ENCODE data around the gene MTRF1. TPM values are rescaled to one million over a fixed set of nuclear protein-coding genes. Genes with fewer than 3 reads are reported as not detected.
"Not testable (repeated sequence)": the region's sequence is repeated elsewhere in the genome, so short reads cannot be mapped to it uniquely, and the experiment has no call there.

Gene MTRF1
- polyA plus RNA-seq, 2 of the 4 experiments (the other 2 are of a cell fraction): 9.1 to 16.1 TPM

DNA sequence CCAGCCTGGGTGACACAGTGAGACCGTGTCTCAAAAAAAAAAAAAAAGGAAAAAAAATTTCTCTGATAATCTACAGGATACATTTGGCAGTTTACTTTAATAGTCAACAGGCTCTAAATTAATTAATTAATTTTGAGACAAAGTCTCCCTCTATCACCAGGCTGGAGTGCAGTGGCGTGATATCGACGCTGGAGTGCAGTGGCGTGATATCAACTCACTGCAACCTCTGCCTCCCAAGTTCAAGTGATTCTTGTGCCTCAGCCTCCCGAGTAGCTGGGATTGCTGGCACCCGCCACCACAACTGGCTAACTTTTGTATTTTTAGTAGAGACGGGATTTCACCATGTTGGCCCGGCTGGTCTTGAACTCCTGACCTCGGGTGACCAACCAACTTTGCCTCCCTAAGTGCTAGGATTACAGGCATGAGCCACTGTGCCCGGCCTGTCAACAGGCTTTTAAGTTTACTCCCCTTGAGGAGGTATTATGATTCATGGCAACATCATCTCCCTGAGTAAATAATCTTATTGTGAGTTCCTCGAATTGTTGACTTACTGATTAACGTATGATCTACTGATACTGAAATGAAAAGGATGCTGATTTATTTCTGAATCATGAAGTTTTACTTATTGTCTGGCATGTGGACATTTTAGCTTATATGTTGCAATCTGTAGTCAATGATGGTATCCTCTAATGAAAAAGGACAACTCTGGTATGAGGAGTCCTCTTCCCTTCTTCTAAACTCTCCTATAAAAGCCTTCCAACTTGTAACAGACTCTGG, 21.3 kb upstream of the MTRF1 start (continued):
- TF ChIP-seq, protein P1, sequence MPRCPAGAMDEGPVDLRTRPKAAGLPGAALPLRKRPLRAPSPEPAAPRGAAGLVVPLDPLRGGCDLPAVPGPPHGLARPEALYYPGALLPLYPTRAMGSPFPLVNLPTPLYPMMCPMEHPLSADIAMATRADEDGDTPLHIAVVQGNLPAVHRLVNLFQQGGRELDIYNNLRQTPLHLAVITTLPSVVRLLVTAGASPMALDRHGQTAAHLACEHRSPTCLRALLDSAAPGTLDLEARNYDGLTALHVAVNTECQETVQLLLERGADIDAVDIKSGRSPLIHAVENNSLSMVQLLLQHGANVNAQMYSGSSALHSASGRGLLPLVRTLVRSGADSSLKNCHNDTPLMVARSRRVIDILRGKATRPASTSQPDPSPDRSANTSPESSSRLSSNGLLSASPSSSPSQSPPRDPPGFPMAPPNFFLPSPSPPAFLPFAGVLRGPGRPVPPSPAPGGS (IDR thresholded peaks at IDR 0.05): peak; percentile 80; the same call in 2 of the 3 replicates
- TF ChIP-seq, protein P2, sequence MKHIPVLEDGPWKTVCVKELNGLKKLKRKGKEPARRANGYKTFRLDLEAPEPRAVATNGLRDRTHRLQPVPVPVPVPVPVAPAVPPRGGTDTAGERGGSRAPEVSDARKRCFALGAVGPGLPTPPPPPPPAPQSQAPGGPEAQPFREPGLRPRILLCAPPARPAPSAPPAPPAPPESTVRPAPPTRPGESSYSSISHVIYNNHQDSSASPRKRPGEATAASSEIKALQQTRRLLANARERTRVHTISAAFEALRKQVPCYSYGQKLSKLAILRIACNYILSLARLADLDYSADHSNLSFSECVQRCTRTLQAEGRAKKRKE (CRISPR knock-in tag; IDR thresholded peaks at IDR 0.05; ENCODE audit: low read depth): no peak
- TF ChIP-seq RFX5 (IDR thresholded peaks at IDR 0.05) (no peak), TP53 (CRISPR knock-in tag; IDR thresholded peaks at IDR 0.05) (no peak), CHD2 (IDR thresholded peaks at IDR 0.05; ENCODE audit: low read length, partially characterized antibody) (no peak), MAZ (IDR thresholded peaks at IDR 0.05; ENCODE audit: borderline replicate concordance, low read depth, low read length) (no peak), FOXS1 (CRISPR knock-in tag; IDR thresholded peaks at IDR 0.05) (no peak; the same call in 1 of the 2 replicates), ZC3H11A (IDR thresholded peaks at IDR 0.05) (no peak), POLR2AphosphoS2 (conservative IDR thresholded peaks at IDR 0.05; ENCODE audit: low read length) (no peak), POLR2A (IDR thresholded peaks at IDR 0.05; ENCODE audit: low read length) (no peak), RAD21 (conservative IDR thresholded peaks at IDR 0.05 in 1 of 2, IDR thresholded peaks at IDR 0.05 in 1 of 2) (peak; percentile 14 to 20; a peak in 2 of 5 replicates), MYC (IDR thresholded peaks at IDR 0.05; ENCODE audit: borderline replicate concordance, low read length) (no peak), ZFP36 (IDR thresholded peaks at IDR 0.05; ENCODE audit: borderline replicate concordance, partially characterized antibody) (peak; percentile 53), SMC3 (IDR thresholded peaks at IDR 0.05) (no peak), TFCP2L1 (CRISPR knock-in tag; IDR thresholded peaks at IDR 0.05) (no peak), HOXA7 (CRISPR knock-in tag; IDR thresholded peaks at IDR 0.05) (no peak), EHMT2 (IDR thresholded peaks at IDR 0.05; ENCODE audit: low read depth) (no peak), RNF2 (IDR thresholded peaks at IDR 0.05; ENCODE audit: borderline replicate concordance, low read depth) (no peak), ESRRA (IDR thresholded peaks at IDR 0.05; ENCODE audit: borderline replicate concordance, low read length) (no peak), CHD4 (IDR thresholded peaks at IDR 0.05; ENCODE audit: borderline replicate concordance) (no peak), CEBPB (IDR thresholded peaks at IDR 0.05) (peak; percentile 93 to 98), RARB (CRISPR knock-in tag; IDR thresholded peaks at IDR 0.05) (peak; percentile 86; the same call in 1 of the 2 replicates)
- TF ChIP-seq, protein P3, sequence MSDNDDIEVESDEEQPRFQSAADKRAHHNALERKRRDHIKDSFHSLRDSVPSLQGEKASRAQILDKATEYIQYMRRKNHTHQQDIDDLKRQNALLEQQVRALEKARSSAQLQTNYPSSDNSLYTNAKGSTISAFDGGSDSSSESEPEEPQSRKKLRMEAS (IDR thresholded peaks at IDR 0.05): peak; percentile 57

DNA sequence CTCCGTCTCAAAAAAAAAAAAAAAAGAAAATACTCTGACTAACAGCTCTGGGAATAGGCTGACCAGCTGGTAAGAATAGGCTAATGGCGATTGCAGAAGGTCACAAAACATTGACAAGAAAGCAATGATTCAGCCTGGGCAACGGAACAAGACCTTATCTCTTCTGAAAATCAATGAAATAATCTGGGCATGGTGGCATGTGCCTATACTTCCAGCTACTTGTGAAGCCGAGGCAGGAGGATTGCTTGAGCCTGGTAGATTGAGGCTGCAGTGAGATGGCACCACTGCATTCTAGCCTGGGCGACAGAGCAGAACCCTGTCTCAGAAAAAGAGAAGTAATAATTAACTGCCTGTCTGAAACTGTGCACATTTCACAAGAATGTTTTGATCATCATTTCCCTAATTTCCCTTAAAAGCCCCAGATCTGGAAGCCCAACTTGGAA, 18.8 kb upstream of the MTRF1 start:
- no peak for FAIRE-seq
- 83% methylated on average over 5 of the region's 5 CpGs for WGBS (ENCODE audit: missing lambda C conversion rate)

DNA sequence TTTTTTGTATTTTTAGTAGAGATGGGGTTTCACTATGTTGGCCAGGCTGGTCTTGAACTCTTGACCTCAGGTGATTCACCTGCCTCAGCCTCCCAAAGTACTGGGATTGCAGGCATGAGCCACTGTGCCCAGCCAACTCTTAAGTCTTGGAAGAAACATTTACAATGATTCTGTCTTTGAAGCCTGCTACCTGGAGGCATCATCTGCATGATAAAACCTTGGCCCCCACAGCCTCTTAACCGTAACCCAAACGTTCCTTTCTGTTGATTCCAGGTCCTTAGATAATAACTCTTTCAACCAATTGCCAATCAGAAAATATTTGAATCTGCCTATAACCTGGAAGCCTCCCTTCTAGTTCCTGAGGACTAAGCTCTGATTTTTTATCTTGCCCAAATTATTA, 15.8 kb upstream of the MTRF1 start:
- H3K4me1 ChIP-seq; DNase-seq (ENCODE audit: low read depth in 1 of 2, low spot score in 1 of 2); CTCF ChIA-PET; H3K4me2 ChIP-seq; H3K9me3 ChIP-seq; FAIRE-seq; ATAC-seq; H3K4me3 ChIP-seq; H3K27ac ChIP-seq; POLR2A ChIA-PET: not testable (repeated sequence)
- 82% methylated on average over 2 of the region's 2 CpGs for WGBS (ENCODE audit: missing lambda C conversion rate)

More for the DNA sequence above, 18.8 kb upstream of the MTRF1 start:
- peaks cover 12% of the 10 kb centered on the region for H3K4me1 ChIP-seq
- no peak for ATAC-seq
- ChIA-PET POLR2A (no interaction called here), CTCF (no interaction called here)
- TF ChIP-seq NFE2L2 (conservative IDR thresholded peaks at IDR 0.05; ENCODE audit: low read length): no peak
- no peak for TF ChIP-seq POLR2A (IDR thresholded peaks at IDR 0.05; ENCODE audit: low read length)
- no peak for TF ChIP-seq CEBPB (IDR thresholded peaks at IDR 0.05)
- TF ChIP-seq, protein P4, sequence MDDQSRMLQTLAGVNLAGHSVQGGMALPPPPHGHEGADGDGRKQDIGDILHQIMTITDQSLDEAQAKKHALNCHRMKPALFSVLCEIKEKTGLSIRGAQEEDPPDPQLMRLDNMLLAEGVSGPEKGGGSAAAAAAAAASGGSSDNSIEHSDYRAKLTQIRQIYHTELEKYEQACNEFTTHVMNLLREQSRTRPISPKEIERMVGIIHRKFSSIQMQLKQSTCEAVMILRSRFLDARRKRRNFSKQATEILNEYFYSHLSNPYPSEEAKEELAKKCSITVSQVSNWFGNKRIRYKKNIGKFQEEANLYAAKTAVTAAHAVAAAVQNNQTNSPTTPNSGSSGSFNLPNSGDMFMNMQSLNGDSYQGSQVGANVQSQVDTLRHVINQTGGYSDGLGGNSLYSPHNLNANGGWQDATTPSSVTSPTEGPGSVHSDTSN (IDR thresholded peaks at IDR 0.05): no peak
- no peak for TF ChIP-seq MAFK (IDR thresholded peaks at IDR 0.05; ENCODE audit: partially characterized antibody)
- no peak for TF ChIP-seq JUN (IDR thresholded peaks at IDR 0.05)
- TF ChIP-seq ZC3H11A (IDR thresholded peaks at IDR 0.05): no peak
- no peak for TF ChIP-seq CBX8 (IDR thresholded peaks at IDR 0.05)
- TF ChIP-seq, protein P1 (IDR thresholded peaks at IDR 0.05): no peak
- TF ChIP-seq RNF2 (IDR thresholded peaks at IDR 0.05; ENCODE audit: borderline replicate concordance, low read depth): no peak
- TF ChIP-seq HOXB13 (CRISPR knock-in tag; IDR thresholded peaks at IDR 0.05; ENCODE audit: low read depth): no peak
- no peak for TF ChIP-seq RCOR1 (IDR thresholded peaks at IDR 0.05; ENCODE audit: low read depth, low read length)
- no peak for TF ChIP-seq EHMT2 (IDR thresholded peaks at IDR 0.05; ENCODE audit: low read depth)
- no peak for TF ChIP-seq FOXS1 (CRISPR knock-in tag; IDR thresholded peaks at IDR 0.05)
- H3K4me2 ChIP-seq: no peak overlapping the region
- no peak overlapping the region for H3K27ac ChIP-seq
- H3K4me3 ChIP-seq: no peak overlapping the region
- no peak for DNase-seq (ENCODE audit: low read depth in 1 of 2, low spot score in 1 of 2)
- H3K9me3 ChIP-seq: no peaks in the 10 kb centered on the region
